GM18502 (cell line): ENCODE data around the gene EPGN.
A peak's percentile ranks its signal among the peaks of the same experiment; 100 is the strongest.

Experiments
- ATAC-seq: cut with Tn5 transposase; IDR thresholded peaks from one replicate; pipeline ENCODE4 v1.9.1; 2021; ENCODE audit warnings: mild to moderate bottlenecking; ENCODE audit not compliant: unreplicated experiment, poor library complexity

EPGN gene

DNA sequence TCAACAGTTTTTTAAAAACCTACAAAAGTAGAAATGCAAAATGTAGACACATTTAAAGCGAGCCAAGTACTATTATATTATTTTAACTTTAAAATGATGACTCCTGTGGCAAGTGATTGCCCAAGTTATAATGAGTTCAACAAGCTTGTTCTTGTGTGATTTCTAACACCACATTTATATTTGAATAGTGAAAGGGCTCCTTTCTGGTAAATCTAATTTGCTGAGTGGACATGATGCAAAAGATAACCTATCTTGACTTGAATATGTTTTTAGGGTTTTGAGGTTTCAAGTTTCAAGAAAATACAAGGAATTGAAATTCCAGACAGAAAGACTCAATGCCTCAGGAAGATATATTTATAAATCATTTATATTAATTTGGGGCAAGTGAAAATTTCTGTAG is 1.1 kb upstream of the EPGN start:
- no peak for ATAC-seq

DNA sequence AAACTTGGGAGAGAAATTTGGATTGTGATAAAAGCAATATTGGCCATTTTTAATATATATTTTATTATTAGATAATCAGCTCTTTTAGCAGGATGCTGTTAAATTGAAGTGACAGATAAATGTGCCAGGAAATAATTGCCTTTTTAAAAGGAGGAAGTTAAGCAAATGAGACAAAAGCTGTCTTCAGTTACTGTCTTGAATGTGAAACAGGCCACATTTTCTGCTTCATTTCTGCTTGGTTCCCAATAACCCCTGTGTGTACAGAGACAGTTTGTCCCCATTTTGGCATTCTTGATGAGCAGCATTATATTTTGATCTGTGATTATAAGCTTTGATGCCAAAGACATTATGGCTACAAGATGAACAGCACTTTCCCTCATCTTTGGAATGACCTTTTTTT is 953 bp downstream of the EPGN start:
- no peak for ATAC-seq

DNA sequence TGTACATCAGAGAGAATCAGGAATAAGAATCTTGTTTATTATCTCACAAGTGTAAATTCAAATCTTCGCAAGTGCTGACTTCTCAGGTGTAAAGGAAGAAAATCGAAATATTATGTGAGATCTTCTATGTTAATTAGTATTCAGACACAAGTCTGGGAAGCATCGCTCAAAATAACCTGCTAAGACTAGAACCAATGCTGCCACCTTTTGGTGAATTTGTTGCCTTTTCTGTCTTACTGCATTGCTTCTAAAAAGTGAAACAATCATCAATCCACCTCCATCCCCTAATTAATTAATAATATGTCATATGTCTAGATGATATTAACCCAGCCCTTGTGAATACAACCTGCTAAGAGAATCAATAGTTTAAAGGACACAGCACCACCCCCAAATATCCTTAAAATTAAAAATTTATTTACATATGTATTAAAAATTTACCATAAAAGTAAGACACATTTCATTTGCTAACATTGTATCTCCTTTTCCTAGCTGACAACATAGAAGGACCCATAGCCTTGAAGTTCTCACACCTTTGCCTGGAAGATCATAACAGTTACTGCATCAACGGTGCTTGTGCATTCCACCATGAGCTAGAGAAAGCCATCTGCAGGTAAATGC is 3.5 kb downstream of the EPGN start:
- peak; percentile 75 for ATAC-seq

DNA sequence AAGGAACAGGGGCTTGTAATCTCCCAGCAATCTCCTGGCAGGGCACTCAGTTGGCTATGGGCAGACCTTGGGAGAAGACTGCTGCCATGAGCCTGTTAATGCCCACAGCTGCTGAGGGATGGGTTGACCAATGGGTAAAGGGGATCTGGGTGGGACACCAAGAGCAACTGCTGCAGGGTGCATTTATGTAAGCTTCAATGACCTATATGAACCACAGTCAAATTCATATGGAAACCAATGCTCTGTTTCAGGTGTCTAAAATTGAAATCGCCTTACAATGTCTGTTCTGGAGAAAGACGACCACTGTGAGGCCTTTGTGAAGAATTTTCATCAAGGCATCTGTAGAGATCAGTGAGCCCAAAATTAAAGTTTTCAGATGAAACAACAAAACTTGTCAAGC is 6.1 kb downstream of the EPGN start:
- ATAC-seq = no peak

DNA sequence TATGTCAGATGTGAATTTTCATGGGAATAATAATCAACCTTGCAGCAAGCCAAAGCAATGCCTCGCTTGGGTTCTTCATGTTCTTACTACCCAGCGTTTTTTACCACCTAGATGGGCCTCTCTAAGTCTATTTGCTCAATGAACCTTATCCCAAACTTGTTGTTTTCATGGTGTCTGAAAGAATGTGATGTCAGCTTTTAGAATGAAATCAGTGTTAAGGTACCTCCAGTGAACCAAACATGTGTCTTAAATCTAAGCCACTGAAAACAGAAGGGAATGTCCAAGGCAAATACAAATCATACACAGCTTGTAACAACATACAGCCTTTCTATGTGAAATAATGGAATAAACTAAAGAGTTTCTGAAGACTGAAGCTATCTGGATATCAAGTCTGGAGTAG is 6.7 kb downstream of the EPGN start:
- ATAC-seq = no peak

DNA sequence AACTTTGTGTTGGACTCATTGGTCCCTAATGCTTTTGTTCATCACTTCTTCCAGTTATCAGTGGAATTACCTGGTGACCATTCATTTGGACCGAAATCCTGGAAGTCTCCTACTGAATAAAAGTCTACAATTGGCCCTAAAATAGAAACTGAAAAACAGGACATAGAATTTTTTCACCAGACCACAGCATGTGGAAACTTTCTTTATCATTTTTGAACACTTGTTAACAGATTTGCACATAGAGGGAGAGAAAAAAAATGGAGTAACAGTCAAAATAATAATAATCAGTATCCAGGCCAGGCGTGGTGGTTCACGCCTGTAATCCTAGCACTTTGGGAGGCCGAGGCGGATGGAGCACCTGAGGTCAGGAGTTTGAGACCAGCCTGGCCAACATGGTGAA is 7.1 kb downstream of the EPGN start:
- ATAC-seq = no peak

DNA sequence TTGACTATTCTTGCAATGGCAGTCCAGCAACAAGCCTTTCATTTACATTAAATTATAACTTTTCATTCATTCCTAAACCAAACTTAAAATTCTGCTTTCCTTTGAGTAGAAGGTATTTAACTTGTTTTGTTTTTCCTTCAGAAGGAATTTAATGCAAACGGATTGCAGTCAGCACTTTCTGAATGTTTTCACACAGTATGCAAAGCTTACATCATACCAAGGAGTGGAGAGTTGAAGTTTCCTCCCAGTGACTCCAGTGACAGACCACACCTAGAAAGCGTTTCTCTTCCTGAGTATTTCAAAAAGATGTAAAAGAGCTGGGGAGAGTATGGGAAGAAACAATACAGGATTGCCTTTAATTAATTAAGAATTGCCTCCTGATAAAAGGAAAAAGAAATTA is 8.1 kb downstream of the EPGN start:
- no peak for ATAC-seq

DNA sequence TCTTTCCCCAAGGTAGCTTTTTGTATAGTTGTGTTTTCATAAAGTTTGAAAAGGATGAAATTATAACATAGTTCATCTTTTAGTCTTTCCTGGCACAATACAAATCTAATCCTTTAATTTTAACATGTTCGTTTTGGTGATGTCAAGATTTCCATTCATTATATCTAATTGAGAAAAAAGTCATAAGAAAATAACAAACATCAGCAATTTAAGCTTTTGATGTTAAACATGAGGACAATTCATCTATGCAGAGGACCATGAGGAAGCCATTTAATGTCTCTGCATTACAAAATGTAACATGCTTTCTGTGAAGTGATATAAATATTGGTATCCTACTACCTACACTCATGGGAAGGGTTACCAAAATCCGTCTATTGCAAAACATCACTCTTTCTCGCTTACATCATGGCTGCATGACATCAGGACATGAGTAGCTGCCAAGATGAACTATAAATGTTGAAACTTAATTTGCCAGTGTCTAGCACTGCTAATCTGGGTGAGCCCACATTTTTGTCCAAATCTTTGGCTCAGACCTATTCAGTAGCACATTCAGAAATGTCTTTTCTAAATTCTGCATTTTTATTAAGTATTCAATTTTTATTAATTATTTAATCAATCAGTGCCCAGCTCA is 9.5 kb downstream of the EPGN start:
- ATAC-seq = no peak

DNA sequence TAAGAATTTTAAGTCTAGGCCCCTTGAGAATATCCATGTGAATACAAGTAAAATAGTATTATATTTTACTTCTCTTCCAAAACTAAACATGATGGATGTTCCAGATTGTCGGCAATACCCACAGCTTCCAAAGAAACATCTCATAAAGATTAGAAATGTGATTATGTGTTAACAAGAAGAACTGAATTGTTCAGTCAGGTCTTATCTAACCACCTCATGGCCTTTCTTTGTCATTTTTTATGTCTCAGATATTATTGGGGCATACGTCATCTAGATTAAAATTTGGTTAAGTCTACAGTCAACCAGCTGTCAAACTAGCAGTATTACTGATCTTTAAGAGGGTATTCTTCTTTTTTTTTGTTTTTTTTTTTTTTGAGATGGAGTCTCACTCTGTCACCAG is 10.0 kb downstream of the EPGN start:
- ATAC-seq = no peak

DNA sequence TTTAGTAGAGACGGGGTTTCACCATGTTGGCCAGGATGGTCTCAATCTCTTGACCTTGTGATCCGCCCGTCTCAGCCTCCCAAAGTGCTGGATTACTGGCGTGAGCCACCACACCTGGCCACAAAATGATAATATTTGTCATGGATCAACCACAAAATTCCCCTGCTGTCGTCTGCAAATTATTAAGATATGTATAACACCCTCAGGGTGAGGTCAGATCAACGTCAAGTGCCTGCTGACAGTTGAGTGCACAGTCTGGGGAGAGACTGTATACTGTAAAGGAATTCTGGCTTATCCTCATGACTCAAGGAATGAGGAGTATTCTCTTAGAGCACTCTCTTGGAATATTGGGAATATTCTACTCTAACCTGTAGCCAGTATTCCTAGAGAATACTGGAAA is 11.2 kb downstream of the EPGN start:
- no peak for ATAC-seq

DNA sequence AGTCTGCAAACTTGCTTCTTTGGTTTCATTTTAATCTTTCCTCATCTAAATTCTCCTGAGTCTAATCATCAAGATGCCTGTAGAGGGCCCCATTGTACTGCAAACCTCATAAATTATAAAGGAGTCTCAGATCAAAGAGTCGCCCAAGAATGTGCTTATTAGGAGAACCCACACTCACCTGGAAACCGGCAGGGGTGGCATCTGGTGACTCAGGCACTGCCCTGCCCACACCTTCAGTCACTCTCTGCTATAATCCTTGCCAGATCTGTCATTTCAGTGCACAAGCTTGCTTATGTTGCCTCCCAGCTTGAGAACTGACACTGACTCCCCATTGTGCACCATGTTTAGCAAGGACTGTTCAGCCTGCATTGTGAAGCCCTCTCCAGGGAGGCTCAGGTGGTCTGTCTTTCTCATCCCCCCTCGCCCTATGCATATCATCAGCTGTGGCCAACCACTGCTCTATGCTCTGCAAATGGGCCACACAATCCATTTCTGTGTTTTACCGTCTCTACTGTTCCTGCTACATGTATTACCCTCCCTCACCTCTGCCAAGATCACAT is 12.4 kb downstream of the EPGN start:
- peak; percentile 80 for ATAC-seq

DNA sequence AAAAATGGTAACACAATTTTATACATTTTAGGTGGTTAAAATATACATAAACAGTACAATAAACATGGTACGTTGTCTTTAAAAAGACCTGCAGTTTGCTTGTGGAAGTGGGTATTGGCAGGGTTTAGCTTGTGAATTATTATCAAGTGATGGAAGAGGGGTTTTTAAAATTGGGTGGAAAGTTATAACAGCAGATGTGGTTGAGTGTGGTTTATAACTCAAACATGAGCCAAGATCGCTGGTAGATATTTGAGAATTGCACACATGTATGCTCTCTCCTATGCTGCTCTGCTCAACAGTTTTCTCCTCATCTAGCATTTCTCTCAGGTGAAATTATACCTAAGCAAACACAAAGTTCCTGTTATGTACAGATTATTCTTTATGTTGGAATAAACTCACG is 14.0 kb downstream of the EPGN start:
- no peak for ATAC-seq

DNA sequence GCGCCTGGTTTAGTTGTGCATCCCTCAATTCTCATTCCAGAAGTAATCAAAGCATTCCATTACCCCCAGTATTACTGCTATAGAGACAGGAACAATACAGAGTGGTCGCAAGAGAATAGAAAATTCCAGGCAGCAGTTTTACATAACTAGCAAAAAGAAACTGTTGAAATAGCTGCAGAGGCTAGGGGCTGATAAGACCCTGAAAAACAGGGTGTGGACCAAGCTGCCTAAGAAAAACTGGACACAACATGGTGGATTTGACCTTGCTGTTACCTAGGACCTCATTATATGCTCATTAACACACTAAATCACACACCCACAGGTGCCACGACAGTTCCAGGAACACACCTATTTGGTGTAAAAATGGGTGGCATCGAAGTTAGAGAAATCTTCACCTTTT is 15.4 kb downstream of the EPGN start:
- no peak for ATAC-seq

DNA sequence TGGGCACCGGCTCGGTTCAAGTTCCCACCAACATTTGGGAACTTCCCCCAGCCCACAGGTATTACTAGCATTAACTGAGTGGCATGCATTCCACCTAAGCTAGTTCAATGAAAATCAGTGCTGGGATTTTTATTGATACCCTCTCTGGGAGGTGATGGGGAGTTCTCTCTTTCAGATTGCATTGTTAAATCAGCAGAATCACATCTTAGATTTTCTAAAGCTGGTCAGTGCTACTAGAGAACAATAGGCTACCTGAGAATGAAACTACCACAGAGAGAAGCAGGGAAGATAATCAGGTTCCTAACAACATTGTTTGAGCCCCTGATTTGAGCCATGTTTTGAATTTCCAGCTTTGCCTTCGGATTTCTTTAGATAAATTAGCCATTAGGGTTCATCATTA is 16.0 kb downstream of the EPGN start:
- no peak for ATAC-seq

DNA sequence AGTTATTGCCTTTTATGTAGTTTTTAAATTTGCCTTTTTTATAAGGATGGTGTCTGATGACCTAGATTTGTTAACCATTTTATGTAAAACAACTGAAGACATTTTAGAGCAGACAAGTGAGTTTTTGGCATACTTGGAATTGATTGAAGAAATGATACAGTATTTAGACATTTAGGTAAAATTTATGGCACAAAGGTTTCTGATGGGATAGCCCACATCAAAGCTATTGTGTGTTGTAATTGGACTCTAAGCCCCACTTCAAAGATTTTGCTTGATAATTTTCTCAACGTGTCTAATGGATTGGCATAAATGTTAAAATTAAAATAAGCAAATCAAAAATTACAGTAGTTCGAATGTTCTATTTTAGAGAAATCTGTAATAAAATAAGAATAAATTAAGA is 17.6 kb downstream of the EPGN start:
- ATAC-seq = no peak

DNA sequence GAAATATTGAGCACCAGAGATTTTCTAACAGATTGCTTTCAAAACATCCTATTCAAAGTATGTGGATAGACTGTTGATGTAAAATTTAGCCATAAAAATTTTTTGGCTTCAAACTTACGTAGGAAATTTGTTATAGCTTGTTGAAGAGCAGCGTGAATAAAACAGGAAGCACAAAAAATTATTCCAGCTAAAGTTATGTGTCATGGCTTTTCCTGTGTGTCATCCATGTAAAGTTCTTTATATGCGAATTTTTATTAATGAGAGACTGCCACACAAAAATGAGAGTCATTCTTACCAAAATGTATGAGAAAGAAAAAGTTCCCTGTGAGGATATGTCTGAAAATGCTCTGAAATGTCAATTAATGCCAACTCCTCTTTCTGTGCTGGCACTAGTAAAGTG is 19.5 kb downstream of the EPGN start:
- no peak for ATAC-seq

DNA sequence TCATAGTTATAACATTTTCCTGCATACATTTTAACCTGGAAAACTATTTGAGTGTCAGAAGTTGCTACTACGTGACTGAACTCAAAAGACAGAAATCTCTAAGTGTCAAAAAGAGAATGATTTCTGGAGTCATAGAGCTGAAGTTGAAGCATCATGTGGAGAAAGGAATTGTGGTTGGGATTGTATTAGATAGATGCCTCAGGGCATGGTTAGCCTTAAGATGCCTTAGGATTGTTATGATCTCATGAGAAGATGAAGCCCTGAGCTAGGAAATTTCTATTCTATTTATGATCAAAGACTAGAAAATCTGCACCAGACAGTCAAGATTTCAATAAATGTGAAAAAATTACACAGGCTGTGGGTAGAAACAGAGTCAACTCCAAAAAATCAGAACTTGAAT is 20.2 kb downstream of the EPGN start:
- ATAC-seq = no peak

DNA sequence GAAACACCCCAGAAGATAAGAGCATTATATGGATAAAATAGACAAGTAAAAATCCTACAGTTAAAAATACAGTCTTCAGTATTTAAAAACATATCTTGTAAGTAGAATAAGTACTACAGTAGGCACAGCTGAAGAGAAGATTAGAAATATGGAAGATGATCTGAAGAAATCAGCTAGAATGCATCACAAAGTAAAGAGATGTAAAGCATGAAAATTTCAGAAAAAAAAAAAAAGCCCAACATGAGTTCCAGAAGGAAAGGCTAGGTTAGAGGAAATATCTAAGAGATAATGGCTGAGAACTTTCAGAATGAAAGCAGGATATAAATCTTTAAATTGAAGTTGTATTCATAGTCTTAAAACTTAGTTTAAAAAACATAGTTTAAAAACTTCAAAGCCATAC is 21.0 kb downstream of the EPGN start:
- ATAC-seq = no peak

DNA sequence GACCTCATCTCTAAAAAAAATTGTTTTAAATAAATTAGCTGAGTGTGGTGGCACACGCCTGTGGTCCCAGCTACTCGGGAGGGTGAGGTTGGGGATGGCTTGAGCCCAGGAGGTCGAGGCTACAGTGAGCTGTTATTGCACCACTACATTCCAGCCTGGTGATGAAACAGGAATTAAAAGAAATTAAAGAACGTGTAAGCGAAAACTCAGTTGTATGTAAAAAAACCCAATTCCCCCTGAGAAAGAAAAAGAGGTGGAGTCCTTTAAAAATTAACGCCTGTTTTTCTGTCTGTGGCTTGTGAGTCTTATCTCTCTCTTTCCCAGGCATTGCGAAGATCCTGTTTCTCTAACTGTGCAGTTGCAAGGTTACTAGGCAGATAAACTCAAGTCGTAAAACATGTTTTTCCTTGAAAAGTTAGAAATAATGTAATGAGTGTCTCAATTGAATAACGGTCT is 22.1 kb downstream of the EPGN start:
- no peak for ATAC-seq

DNA sequence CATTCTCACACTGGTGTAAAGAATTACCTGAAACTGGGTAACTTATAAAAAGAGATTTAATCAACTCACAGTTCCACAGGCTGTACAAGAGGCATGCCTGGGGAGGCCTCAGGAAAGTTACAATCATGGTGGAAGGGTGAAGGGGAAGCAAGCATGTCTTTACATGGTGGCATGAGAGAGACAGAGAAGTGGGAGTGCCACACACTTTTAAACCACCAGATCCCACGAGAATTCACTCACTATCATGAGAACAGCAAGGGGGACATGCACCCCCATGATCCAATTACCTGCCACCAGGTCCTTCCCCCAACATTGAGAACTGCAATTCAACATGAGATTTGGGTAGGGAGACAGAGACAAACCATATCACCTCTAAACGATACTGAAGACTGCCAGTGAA is 23.0 kb downstream of the EPGN start:
- ATAC-seq = no peak

DNA sequence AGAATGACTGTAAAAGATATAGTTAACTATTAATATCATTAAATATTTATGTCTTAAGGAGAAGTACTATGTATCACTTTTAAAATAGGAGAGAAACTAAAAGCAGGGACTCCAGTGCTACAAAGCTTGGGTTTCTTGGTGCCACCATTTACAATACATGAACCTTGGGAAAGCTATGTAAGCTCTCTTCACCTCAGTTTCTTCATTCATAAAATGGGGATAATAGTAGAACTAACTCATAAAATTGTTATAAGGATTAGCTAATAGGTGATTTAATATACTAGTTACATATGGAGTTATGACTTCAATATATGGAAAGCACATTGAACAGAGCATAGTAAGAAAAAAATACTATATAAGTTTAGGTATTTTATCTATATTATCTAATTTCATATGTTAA is 23.7 kb downstream of the EPGN start:
- no peak for ATAC-seq

DNA sequence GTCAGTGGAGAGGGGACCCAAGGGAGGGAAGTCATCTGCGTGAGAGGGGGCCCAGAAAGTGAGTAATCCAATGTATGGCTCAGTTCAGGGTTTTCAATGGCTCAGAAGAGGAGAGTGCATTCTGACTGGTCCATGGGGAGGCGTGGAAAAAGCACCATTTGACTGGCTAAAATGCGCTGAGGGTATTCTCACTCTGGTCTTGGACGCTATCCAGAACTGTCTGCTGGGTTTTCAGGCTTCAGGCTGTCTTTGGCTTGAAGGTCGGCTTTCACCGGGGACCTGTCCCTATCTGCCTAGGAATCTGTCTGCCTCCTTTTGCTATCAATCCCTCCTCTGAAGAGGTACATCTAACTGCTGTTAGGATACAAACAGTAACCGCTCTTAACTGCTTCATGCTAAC is 26.4 kb downstream of the EPGN start:
- ATAC-seq = no peak
